Neuronal stem cell (in vitro differentiated cells): ENCODE data around the gene CREBL2.

Experiments
- DNase-seq: peaks from one replicate; pipeline ENCODE4 v3.0.0-alpha.2; 2013; ENCODE audit warnings: low spot score
- H2AFZ ChIP-seq: one replicate; pipeline ENCODE4 v1.6.1; 2013; ENCODE audit warnings: mild to moderate bottlenecking, low read length, inconsistent platforms
- H2AK5ac ChIP-seq: 2 replicates; pipeline ENCODE4 v1.6.1; 2013; ENCODE audit warnings: low read depth, mild to moderate bottlenecking, inconsistent platforms, low read length, moderate library complexity, mixed read lengths
- H2BK120ac ChIP-seq: 2 replicates; pipeline ENCODE4 v1.6.1; 2013; ENCODE audit warnings: low read depth, mild to moderate bottlenecking, inconsistent platforms, low read length, moderate library complexity, mixed read lengths
- H2BK12ac ChIP-seq: one replicate; pipeline ENCODE4 v1.6.1; 2013; ENCODE audit warnings: low read length, inconsistent platforms
- H2BK15ac ChIP-seq: 2 replicates; pipeline ENCODE4 v1.6.1; 2013; ENCODE audit warnings: mild to moderate bottlenecking, low read length, inconsistent platforms, mixed read lengths
- H2BK5ac ChIP-seq: one replicate; pipeline ENCODE4 v1.6.1; 2013; ENCODE audit warnings: inconsistent platforms, mild to moderate bottlenecking, low read length, moderate library complexity
- H3K14ac ChIP-seq: one replicate; pipeline ENCODE4 v1.6.1; 2013; ENCODE audit warnings: low read length, inconsistent platforms
- H3K18ac ChIP-seq: 2 replicates; pipeline ENCODE4 v1.6.1; 2013; ENCODE audit warnings: low read length, inconsistent platforms
- H3K23ac ChIP-seq: 2 replicates; pipeline ENCODE4 v1.6.1; 2013; ENCODE audit warnings: low read depth, mild to moderate bottlenecking, mixed read lengths, low read length, inconsistent platforms; ENCODE audit not compliant: poor library complexity
- H3K27ac ChIP-seq: replicated peaks from 3 replicates; pipeline ENCODE4 v1.5.1; 2013; ENCODE audit warnings: low read length, inconsistent platforms
- H3K27me3 ChIP-seq, 3 experiments: 2 replicates each; pipeline ENCODE4 v1.6.1; 2013; ENCODE audit warnings: low read length in 3 of 3, mild to moderate bottlenecking in 2 of 3, inconsistent platforms in 1 of 3, low read depth in 1 of 3, mixed read lengths in 1 of 3, moderate library complexity in 1 of 3; ENCODE audit not compliant: control insufficient read depth in 3 of 3, insufficient read depth in 3 of 3
- H3K36me3 ChIP-seq, 2 donors: replicated peaks in 1 of 2; 2 replicates each; pipeline ENCODE4 v1.6.1; 2013; ENCODE audit warnings: low read length in 2 of 2; ENCODE audit not compliant: control insufficient read depth in 2 of 2, insufficient read depth in 2 of 2
- H3K4ac ChIP-seq: 2 replicates; pipeline ENCODE4 v1.6.1; 2013; ENCODE audit warnings: inconsistent platforms, mild to moderate bottlenecking, low read length, moderate library complexity
- H3K4me1 ChIP-seq, 2 donors: 1 replicate in 1 of 2; 2 replicates in 1 of 2; pipeline ENCODE4 v1.6.1; 2013; ENCODE audit warnings: low read length in 2 of 2, low read depth in 1 of 2; ENCODE audit not compliant: control insufficient read depth in 2 of 2, insufficient read depth in 1 of 2
- H3K4me2 ChIP-seq: one replicate; pipeline ENCODE4 v1.6.1; 2013; ENCODE audit warnings: mild to moderate bottlenecking, low read length, inconsistent platforms; ENCODE audit not compliant: insufficient read depth, poor library complexity, severe bottlenecking
- H3K4me3 ChIP-seq, 2 donors: 2 replicates each; pipeline ENCODE4 v1.5.1; 2013; ENCODE audit warnings: low read length in 2 of 2, mild to moderate bottlenecking in 2 of 2, inconsistent platforms in 1 of 2, moderate library complexity in 1 of 2
- H3K79me1 ChIP-seq: one replicate; pipeline ENCODE4 v1.6.1; 2013; ENCODE audit warnings: low read depth, mild to moderate bottlenecking, inconsistent platforms, low read length, moderate library complexity
- H3K9ac ChIP-seq: one replicate; pipeline ENCODE4 v1.6.1; 2013; ENCODE audit warnings: mild to moderate bottlenecking, low read depth, low read length, inconsistent platforms; ENCODE audit not compliant: poor library complexity
- H3K9me3 ChIP-seq, 2 donors: replicated peaks in 1 of 2; 2 replicates each; pipeline versions ENCODE3 to v1.6.1; 2013; ENCODE audit warnings: low read length in 2 of 2, mild to moderate bottlenecking in 2 of 2, inconsistent platforms in 1 of 2, low read depth in 1 of 2, mixed read lengths in 1 of 2, moderate library complexity in 1 of 2; ENCODE audit not compliant: control insufficient read depth in 2 of 2, insufficient read depth in 1 of 2
- H4K8ac ChIP-seq: one replicate; pipeline ENCODE4 v1.6.1; 2013; ENCODE audit warnings: low read depth, mild to moderate bottlenecking, inconsistent platforms, low read length, moderate library complexity
- H4K91ac ChIP-seq: one replicate; pipeline ENCODE4 v1.6.1; 2013; ENCODE audit warnings: low read length, low read depth, mild to moderate bottlenecking, inconsistent platforms; ENCODE audit not compliant: poor library complexity
- WGBS, 2 donors: extraction: QIAGEN DNeasy Blood & Tissue Kit; methylation state at CpG; one replicate each; pipeline ENCODE4 v1.1.7; 2013; ENCODE audit warnings: missing lambda C conversion rate in 2 of 2, mixed read lengths in 1 of 2; ENCODE audit not compliant: insufficient read length in 2 of 2, insufficient replicate concordance in 1 of 2; ENCODE audit errors: extremely low coverage in 2 of 2; 5-methylcytosine and 5-hydroxymethylcytosine counted together

Gene CREBL2

GRCh38 chr12:12661086-12661856 is 49.6 kb downstream of the CREBL2 start:
- DNase-seq, result no peak
- Histone ChIP-seq H3K4me3 (no peak overlapping the region), H3K23ac (no peak overlapping the region), H3K27ac (no peak overlapping the region), H3K14ac (no peak overlapping the region), H2BK12ac (no peak overlapping the region), H2AK5ac (no peak overlapping the region), H4K8ac (no peak overlapping the region), H3K4me2 (no peak overlapping the region), H3K18ac (no peak overlapping the region), H3K79me1 (peaks cover 4% of the 10 kb centered on the region), H2BK120ac (no peak overlapping the region), H3K4me1 (peaks cover 0 to 5% of the 10 kb centered on the region in 2 donors), H3K9ac (no peak overlapping the region), H3K4ac (no peak overlapping the region), H2BK5ac (no peak overlapping the region), H3K27me3 (no peaks in the 10 kb centered on the region), H2BK15ac (no peak overlapping the region), H3K36me3 (peaks cover 14 to 68% of the 10 kb centered on the region in 2 donors), H2AFZ (no peak overlapping the region), H4K91ac (no peak overlapping the region), H3K9me3 (peaks cover 0 to 5% of the 10 kb centered on the region in 2 donors)
- WGBS, 2 donors, result no CpG with 5 or more reads among the region's 7 CpGs

DNA sequence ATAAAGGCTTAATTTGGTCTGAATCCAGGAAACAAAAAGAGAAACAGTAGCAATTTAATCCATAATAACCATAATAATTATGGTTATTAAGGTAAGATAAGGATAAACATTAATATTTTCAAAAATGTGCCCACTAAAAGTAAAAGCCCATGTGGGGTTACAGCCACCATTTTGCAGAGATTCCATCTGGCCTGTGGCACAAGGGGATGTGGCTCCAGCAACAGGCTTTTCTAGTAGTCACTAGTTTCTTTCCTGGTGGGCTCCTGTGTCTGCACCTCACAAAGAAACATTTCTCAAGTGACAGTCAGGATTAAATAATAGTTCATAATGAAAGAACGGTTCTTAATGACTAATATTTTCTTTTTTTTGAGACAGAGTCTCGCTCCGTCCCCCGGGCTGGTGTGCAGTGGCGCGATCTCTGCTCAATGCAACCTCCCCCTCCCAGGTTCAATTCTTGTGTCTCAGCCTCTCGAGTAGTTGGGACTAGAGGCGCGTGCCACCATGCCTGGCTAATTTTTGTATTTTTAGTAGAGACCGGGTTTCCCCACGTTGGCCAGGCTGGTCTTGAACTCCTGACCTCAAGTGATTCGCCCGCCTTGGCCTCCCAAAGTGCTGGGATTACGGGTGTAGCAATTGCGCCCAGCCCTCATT is 52.1 kb downstream of the CREBL2 start:
- H3K9ac ChIP-seq, result no peak overlapping the region
- no peak for DNase-seq
- no peak overlapping the region for H3K4me2 ChIP-seq
- H3K36me3 ChIP-seq, result peaks cover 11 to 54% of the 10 kb centered on the region in 2 donors
- no peak overlapping the region for H3K27ac ChIP-seq
- H3K4ac ChIP-seq, result no peak overlapping the region
- no peak overlapping the region for H2AK5ac ChIP-seq
- H3K4me3 ChIP-seq, result no peak overlapping the region
- peaks cover 4% of the 10 kb centered on the region for H3K79me1 ChIP-seq
- no peak overlapping the region for H3K18ac ChIP-seq
- H2BK12ac ChIP-seq, result no peak overlapping the region
- no peak overlapping the region for H2BK15ac ChIP-seq
- peaks cover 0 to 5% of the 10 kb centered on the region in 2 donors for H3K4me1 ChIP-seq
- no peak overlapping the region for H3K23ac ChIP-seq
- no peak overlapping the region for H2BK120ac ChIP-seq
- no peak overlapping the region for H3K14ac ChIP-seq
- no peak overlapping the region for H4K91ac ChIP-seq
- no peak overlapping the region for H4K8ac ChIP-seq
- no peak overlapping the region for H2BK5ac ChIP-seq
- no peaks in the 10 kb centered on the region for H3K27me3 ChIP-seq
- no CpG with 5 or more reads among the region's 15 CpGs for WGBS, 2 donors
- H3K9me3 ChIP-seq, result peaks cover 0 to 5% of the 10 kb centered on the region in 2 donors
- H2AFZ ChIP-seq, result no peak overlapping the region

DNA sequence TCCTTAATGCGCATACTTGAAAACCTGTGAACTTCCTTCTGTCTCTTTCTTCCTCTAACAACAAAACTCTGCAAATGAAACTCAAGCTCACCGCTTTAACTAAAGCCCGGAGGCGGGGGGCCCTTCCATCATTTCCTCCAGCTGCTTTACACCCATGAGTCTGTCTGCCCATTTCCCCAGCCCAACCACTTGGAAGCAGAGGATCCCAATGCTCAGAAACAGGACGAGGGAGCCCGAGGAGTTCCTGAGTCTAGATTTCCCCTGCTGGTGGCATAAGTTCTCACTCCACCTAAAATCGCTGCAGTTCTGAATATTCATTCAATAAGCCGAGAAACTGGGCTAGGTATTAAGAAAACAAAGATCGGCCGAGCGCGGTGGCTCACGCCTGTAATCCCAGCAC is 53.5 kb downstream of the CREBL2 start:
- Histone ChIP-seq H4K8ac (no peak overlapping the region), H2BK15ac (no peak overlapping the region), H3K23ac (no peak overlapping the region), H3K27ac (no peak overlapping the region), H3K4ac (no peak overlapping the region), H2BK5ac (no peak overlapping the region), H4K91ac (no peak overlapping the region), H3K27me3 (no peaks in the 10 kb centered on the region), H3K4me2 (no peak overlapping the region), H2AFZ (no peak overlapping the region), H3K4me3 (no peak overlapping the region), H3K14ac (no peak overlapping the region), H3K9me3 (peaks cover 0 to 5% of the 10 kb centered on the region in 2 donors), H2BK12ac (no peak overlapping the region), H3K18ac (no peak overlapping the region), H2BK120ac (no peak overlapping the region), H3K36me3 (peaks cover 10 to 52% of the 10 kb centered on the region in 2 donors), H3K9ac (no peak overlapping the region), H3K4me1 (peaks cover 0 to 4% of the 10 kb centered on the region in 2 donors), H2AK5ac (no peak overlapping the region), H3K79me1 (peaks cover 4% of the 10 kb centered on the region)
- no peak for DNase-seq
- no CpG with 5 or more reads among the region's 13 CpGs for WGBS, 2 donors

DNA sequence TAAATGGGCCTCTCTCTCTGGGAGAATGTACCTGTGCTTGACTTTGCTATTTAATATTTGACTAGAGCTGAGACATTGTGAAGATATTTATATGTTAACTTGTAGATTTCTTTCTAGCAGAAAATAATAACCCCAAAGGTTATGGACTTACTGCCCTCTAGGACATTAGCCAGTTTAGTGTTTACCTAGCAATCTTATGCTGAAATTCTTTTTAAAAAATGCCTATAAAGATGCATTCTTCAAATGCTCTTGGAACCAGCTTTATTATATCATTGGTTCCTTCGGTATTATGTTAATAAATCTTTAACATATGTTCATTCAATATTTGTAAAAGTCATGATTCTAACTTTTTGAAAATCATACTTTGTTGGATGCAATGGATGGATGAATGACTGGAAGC is 56.3 kb downstream of the CREBL2 start:
- H3K9ac ChIP-seq, result no peak overlapping the region
- peaks cover 0 to 30% of the 10 kb centered on the region in 2 donors for H3K36me3 ChIP-seq
- peaks cover 0 to 4% of the 10 kb centered on the region in 2 donors for H3K4me1 ChIP-seq
- no peak overlapping the region for H3K4ac ChIP-seq
- H2BK120ac ChIP-seq, result no peak overlapping the region
- H2BK5ac ChIP-seq, result no peak overlapping the region
- no peak overlapping the region for H3K23ac ChIP-seq
- no peak overlapping the region for H3K27ac ChIP-seq
- no peak overlapping the region for H3K4me2 ChIP-seq
- H3K14ac ChIP-seq, result no peak overlapping the region
- H2AFZ ChIP-seq, result no peak overlapping the region
- H3K18ac ChIP-seq, result no peak overlapping the region
- no peak overlapping the region for H4K91ac ChIP-seq
- no peaks in the 10 kb centered on the region for H3K9me3 ChIP-seq
- H2BK12ac ChIP-seq, result no peak overlapping the region
- peaks cover 2% of the 10 kb centered on the region for H3K79me1 ChIP-seq
- no CpG with 5 or more reads among the region's 1 CpG for WGBS, 2 donors
- no peak overlapping the region for H3K4me3 ChIP-seq
- DNase-seq, result no peak
- H4K8ac ChIP-seq, result no peak overlapping the region
- H3K27me3 ChIP-seq, result no peaks in the 10 kb centered on the region
- H2BK15ac ChIP-seq, result no peak overlapping the region
- H2AK5ac ChIP-seq, result no peak overlapping the region
